Uterus (tissue), 2 donors: ENCODE measurements around the gene GLP2R.

Experiments
- POLR2A ChIP-seq, 2 donors: fragments of 450-650 bp; IDR thresholded peaks; one replicate each; pipeline ENCODE4 v1.6.1; 2016; ENCODE audit warnings: antibody characterized with exemption in 2 of 2, mild to moderate bottlenecking in 1 of 2, moderate library complexity in 1 of 2
- TF ChIP-seq, protein P1 (sequence below), 4 experiments: fragments of 200-600 bp in 2 of 4; fragments of 450-650 bp in 2 of 4; sonication (generic) in 2 of 4; IDR thresholded peaks; one replicate each; pipeline ENCODE4 v1.5.1; 2016 to 2019; ENCODE audit warnings: antibody characterized with exemption in 4 of 4, mild to moderate bottlenecking in 2 of 4, moderate library complexity in 1 of 4

DNA sequence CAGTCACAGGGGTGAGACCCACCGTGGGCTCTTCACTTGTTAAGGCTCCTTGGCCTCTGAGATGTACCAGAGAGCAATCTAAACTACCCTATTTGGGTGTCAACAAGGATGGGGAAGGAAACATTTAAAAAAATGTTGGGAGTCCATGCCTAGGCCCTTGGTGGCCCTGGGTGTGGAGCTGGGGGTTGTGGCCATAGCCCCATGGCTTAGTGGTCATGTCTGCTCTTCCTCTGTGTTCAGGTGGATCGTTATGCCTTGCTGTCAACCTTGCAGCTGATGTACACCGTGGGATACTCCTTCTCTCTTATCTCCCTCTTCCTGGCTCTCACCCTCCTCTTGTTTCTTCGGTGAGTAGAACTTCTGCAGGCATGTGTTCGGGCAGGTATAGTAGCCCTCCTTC, 28.5 kb downstream of the GLP2R start:
- TF ChIP-seq, protein P1, sequence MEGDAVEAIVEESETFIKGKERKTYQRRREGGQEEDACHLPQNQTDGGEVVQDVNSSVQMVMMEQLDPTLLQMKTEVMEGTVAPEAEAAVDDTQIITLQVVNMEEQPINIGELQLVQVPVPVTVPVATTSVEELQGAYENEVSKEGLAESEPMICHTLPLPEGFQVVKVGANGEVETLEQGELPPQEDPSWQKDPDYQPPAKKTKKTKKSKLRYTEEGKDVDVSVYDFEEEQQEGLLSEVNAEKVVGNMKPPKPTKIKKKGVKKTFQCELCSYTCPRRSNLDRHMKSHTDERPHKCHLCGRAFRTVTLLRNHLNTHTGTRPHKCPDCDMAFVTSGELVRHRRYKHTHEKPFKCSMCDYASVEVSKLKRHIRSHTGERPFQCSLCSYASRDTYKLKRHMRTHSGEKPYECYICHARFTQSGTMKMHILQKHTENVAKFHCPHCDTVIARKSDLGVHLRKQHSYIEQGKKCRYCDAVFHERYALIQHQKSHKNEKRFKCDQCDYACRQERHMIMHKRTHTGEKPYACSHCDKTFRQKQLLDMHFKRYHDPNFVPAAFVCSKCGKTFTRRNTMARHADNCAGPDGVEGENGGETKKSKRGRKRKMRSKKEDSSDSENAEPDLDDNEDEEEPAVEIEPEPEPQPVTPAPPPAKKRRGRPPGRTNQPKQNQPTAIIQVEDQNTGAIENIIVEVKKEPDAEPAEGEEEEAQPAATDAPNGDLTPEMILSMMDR (IDR thresholded peaks at IDR 0.05): no peak
- no peak for TF ChIP-seq POLR2A (IDR thresholded peaks at IDR 0.05)
